ENCODE measurements around the gene TNFRSF8.

Gene TNFRSF8

GRCh38 chr1:12142891-12143630, 80.0 kb downstream of the TNFRSF8 start:
- DNase-seq (ENCODE audit: low spot score): peak; percentile 50

- DNase-seq (ENCODE audit: low spot score): peak; percentile 81
Measured at GRCh38 chr1:12143631-12144155, 80.6 kb downstream of the TNFRSF8 start.

GRCh38 chr1:12144236-12144635, 81.1 kb downstream of the TNFRSF8 start:
- DNase-seq (ENCODE audit: low spot score): no peak

DNA sequence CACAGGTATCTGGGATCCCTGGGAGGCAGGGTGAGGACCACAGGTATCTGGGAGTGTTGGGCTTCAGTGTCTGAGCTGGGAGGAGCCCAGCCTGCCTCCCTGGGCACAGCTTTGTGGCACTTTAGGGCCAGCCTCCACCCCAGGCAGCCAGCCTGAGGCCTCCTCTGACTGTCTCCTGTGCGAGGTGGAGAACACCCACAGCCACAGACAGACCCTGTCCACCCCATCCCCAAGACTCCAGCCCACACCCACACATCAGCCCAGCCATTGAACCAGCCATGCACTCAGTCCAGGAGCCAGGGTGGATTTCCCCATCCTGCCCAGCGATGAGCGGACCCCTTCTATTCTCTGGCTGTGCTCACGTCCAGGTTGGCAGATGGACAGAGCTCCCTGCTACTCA, 81.9 kb downstream of the TNFRSF8 start:
- no peak for DNase-seq (ENCODE audit: low spot score)

DNA sequence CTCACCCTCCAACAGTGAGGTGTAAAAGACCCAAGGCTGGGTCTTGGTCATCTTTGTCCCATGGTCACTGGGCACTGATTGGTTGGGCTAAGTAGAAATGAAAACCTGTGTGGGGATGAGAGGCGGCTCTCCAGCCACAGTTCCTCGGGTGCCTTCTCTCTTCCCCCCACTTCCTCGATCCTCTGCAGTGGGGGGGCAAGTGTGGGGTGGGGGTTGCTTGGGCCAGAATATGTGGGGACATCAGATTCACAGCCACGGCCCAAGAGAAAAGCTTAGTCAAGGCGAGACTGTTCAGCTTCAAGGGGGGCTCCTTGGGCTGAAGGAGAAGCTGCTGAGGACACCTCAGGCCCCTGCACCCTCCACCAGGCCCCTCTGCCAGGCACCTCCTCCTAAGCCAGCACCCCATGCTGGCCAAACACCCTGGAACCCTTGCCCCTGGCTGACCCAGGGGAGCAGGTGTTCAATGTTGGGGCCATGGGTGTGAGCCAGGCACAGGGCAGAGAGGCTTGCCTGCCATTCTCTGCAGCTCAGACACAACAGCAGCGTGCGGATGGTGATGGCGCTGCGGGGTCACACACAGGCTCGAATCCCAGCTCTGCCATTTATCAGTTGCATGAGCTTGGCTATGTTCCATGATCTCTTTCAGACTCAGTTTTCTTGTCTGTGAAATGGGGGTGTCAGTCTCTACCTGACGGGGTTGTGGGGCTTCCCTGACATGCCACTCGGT, 82.7 kb downstream of the TNFRSF8 start:
- DNase-seq (ENCODE audit: low spot score): no peak

GRCh38 chr1:12146343-12147112, 83.4 kb downstream of the TNFRSF8 start:
- DNase-seq (ENCODE audit: low spot score): no peak

GRCh38 chr1:12147201-12147701, 84.1 kb downstream of the TNFRSF8 start:
- DNase-seq (ENCODE audit: low spot score): no peak

GRCh38 chr1:12148160-12148957, 85.3 kb downstream of the TNFRSF8 start:
- no peak for DNase-seq (ENCODE audit: low spot score)

- no peak for DNase-seq (ENCODE audit: low spot score)
Measured at GRCh38 chr1:12148958-12149790, 86.1 kb downstream of the TNFRSF8 start.

DNA sequence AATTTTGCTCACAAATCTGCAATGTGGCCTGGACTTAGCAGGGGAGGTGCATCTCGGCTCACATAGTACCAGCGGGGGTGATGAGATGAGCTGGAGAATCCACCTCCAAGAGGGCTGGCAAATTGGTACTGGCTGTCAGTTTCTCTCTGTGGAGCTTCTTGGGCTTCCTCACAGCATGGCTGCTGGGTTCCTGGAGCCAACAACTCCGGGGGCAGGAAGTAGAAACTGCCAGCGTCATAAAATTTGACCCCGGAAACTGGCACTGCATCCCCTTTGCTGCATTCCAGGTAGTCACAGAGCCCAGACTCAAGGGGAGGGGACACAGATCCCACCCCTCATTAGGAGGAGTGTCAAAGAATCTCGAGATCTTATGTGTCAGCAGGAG, 86.7 kb downstream of the TNFRSF8 start:
- no peak for DNase-seq (ENCODE audit: low spot score)

- DNase-seq (ENCODE audit: low spot score): no peak
Measured at GRCh38 chr1:12150456-12151200, 87.5 kb downstream of the TNFRSF8 start.

DNA sequence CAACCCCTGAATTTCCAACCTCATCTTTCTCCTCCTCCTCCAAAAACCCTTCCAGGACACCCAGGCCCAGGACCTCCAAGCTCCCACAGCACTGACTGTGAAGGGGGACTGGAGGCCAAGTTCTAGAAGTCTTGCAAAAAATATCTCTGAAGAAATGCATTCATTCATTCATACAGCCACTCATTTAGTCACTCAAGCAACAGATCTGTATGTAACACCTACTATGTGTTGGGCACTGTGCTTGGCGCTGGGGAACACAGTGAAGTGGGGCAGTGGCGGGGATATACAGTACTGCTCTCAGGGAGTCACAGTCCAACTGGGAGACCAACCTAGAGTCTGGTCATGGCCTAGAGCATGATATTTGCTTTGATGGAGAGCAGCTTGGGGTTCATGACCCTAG, 88.4 kb downstream of the TNFRSF8 start:
- DNase-seq (ENCODE audit: low spot score): no peak

DNA sequence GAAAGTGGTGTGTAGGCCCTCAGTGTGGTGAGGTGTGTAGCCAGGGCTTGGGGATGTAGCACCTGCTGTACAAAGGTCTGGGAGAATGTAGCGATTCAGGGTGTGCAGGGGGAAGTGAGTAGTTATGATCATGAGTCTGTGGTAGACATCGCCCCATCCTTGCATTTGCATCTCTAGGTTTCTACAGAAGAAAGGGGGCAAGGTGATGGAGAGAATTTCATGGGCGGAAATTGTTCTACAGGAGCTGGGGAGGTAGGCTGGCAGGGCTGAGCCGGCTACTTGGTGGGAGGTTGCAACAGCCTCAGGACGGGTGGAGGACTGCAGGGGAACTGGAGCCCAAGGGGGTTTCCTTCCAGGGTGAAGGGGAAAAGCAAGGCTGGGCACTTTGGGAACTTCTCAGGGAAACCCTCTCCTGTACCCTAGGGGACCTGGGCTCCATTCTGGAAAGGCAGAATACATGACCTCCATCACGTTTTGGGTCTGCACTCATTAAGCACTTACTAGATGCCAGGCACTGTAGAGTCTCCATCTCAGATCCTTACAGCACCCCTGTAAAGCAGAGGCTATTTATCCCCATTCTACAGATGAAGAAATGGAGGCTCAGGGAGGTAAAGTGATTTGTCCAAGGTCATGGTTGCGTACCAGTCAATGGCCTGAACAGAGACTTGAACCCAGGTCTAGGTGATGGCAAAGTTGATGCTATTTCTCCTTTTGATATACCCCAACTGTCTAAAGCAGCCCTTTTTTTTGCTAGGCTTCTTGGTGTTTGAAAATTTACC, 89.2 kb downstream of the TNFRSF8 start:
- no peak for DNase-seq (ENCODE audit: low spot score)

DNA sequence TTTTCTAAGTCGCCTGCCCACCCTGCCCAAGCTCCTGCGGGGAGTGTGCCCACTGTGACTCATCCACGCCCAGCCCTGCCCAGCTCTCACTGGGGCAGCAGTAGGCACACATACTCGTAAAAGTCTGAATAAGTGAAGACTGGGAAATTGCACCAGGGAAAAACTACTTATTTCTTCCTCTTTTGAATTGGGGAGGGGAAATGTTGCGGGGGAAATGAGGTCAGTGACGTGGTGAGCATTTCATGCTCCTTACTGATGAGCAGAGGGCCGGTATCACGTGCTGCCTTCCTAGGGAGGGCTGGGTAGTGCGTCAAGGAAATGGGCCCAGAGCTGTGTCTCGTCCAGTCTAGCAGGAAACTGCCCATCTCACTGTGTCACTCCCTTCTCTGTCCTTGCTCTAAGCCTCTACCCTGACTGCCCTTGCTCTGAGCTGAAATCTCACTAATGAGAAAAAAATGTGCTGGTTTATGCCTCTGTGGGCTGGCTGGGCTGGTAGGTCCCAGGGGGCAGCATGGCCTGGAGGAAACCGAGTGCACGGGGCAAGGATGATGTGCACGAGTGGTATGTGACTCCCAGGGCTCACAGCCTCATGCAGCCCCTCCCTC, 90.2 kb downstream of the TNFRSF8 start:
- peak; percentile 80 for DNase-seq (ENCODE audit: low spot score)

DNA sequence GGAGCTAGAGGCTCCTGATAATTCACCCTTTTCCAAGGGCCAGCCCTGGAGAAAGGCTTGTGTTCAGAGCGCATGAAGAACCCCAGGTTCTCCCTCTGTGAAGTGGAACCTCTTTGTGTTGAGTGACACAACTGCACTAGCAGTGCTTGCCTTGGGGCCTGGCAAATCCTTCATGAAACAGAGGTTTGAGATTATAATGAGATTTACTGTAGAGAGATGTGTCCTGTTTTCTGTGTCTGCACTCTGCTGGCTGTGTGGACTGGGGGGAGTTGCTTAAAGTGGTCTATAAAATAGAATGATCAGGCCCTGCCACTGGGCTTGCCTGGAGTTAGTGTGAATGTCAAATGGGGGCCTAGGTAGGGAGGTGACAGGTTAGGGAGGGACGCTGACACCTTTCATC, 92.2 kb downstream of the TNFRSF8 start:
- DNase-seq (ENCODE audit: low spot score): no peak

DNA sequence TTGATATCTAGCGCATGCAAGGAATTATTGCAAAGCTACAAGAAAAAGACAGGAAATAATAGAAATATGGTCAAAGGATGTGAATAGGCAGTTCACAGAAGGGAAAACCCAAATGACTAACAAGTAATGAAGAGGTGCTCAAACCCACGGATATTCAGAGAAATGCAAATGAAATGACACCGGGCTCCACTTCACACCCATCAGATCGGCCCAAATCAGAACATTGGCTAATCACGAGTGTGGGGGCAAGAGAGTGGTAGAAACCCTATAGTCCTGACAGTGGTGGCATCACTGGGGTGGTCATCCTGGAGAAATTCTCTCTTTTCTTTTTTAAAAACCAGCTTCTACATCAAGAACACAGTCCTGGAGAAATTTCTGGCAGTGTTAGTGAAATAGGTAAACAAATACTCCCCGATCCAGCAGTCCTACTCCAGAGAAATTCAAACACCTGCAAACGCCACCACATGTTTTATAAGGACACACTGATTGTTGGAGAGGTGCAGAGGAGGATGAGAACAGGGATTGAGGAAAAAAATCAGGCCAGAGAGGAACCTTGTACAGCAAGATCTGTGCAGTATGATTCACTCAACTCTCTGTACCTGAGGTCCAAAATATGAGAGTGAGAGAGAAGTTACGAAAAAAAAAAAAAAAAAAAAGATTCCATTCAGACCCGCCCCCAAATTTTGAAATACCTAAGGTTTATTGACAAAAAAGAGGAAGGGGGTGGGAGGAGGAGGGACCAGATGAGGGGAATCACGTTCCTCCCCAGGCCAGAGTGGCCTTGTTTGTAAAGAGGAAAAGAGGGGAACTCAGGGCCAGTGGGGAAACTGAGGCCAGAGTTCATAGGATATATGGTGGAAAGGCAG, 94.5 kb downstream of the TNFRSF8 start:
- no peak for DNase-seq (ENCODE audit: low spot score)

- DNase-seq (ENCODE audit: low spot score): no peak
Measured at GRCh38 chr1:12158357-12159092, 95.4 kb downstream of the TNFRSF8 start.
